ENCODE data around the gene ZNF766. TPM values are rescaled to one million over a fixed set of nuclear protein-coding genes. Genes with fewer than 3 reads are reported as not detected.
A peak's percentile ranks its signal among the peaks of the same experiment; 100 is the strongest.

The ZNF766 gene
- polyA plus RNA-seq, 2 of the 4 experiments (the other 2 are of a cell fraction) = 11.9 to 21.9 TPM

DNA sequence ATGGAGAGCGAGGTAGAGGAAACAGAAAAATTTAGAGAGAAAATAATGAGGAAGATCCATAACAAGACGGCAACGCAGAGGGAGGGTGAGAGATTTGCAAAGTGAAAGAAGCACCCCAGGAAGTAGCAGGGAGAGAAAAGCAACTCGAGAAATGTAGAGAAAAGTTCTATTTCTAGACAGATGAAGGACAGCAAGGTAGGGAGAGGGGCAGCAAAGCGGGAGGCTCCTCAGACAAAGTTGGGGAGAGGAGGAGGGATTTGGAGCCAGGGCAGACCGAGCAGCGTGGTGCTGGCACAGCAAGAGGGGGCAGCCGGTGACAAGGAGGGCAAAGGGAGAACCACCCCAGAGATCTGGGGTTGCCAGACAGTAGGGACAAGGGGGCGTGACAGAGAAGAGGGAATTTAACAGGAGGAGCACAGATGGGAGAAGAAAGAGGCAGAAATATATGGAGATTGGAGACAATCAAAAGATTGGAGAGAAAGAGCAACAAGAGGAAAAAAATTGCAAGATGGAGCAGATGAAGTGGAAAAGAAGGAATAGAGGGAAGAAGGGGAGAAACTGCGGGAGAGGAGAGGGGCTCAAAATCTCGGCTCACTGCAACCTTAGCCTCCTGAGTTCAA lies 989 bp downstream of the ZNF766 start:
- Histone ChIP-seq H3K9me3 (peaks cover 83% of the 10 kb centered on the region), H3K4me2 (peak overlapping the region; percentile 85), H3K4me1 (no peaks in the 10 kb centered on the region), H3K27ac (peak overlapping the region; percentile 89 to 96), H3K4me3 (peak overlapping the region; percentile 69)
- DNase-seq (ENCODE audit: low read depth in 1 of 2, low spot score in 1 of 2) = peak; percentile 41 to 47
- TF ChIP-seq RAD21 (conservative IDR thresholded peaks at IDR 0.05 in 1 of 2, IDR thresholded peaks at IDR 0.05 in 1 of 2) (no peak), FOSL2 (IDR thresholded peaks at IDR 0.05) (no peak), FOSL2 (CRISPR knock-in tag; IDR thresholded peaks at IDR 0.05) (no peak), SREBF2 (IDR thresholded peaks at IDR 0.05) (no peak), MAFK (IDR thresholded peaks at IDR 0.05; ENCODE audit: partially characterized antibody) (no peak), ESRRA (IDR thresholded peaks at IDR 0.05; ENCODE audit: borderline replicate concordance, low read length) (no peak), EHF (CRISPR knock-in tag; IDR thresholded peaks at IDR 0.05) (no peak), GATA3 (IDR thresholded peaks at IDR 0.05; ENCODE audit: borderline replicate concordance) (no peak), HDAC2 (IDR thresholded peaks at IDR 0.05) (no peak), MAZ (IDR thresholded peaks at IDR 0.05; ENCODE audit: borderline replicate concordance, low read depth, low read length) (no peak), HOXA7 (CRISPR knock-in tag; IDR thresholded peaks at IDR 0.05) (no peak), RARB (CRISPR knock-in tag; IDR thresholded peaks at IDR 0.05) (no peak), CBX8 (IDR thresholded peaks at IDR 0.05) (no peak), HEYL (CRISPR knock-in tag; IDR thresholded peaks at IDR 0.05) (no peak), POLR2A (IDR thresholded peaks at IDR 0.05; ENCODE audit: low read length) (no peak), EP300 (IDR thresholded peaks at IDR 0.05) (no peak)
- TF ChIP-seq, protein P1, sequence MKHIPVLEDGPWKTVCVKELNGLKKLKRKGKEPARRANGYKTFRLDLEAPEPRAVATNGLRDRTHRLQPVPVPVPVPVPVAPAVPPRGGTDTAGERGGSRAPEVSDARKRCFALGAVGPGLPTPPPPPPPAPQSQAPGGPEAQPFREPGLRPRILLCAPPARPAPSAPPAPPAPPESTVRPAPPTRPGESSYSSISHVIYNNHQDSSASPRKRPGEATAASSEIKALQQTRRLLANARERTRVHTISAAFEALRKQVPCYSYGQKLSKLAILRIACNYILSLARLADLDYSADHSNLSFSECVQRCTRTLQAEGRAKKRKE (CRISPR knock-in tag; IDR thresholded peaks at IDR 0.05; ENCODE audit: low read depth) = no peak
- TF ChIP-seq, protein P2, sequence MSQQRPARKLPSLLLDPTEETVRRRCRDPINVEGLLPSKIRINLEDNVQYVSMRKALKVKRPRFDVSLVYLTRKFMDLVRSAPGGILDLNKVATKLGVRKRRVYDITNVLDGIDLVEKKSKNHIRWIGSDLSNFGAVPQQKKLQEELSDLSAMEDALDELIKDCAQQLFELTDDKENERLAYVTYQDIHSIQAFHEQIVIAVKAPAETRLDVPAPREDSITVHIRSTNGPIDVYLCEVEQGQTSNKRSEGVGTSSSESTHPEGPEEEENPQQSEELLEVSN (IDR thresholded peaks at IDR 0.05; ENCODE audit: borderline replicate concordance, low read depth) = no peak
- TF ChIP-seq, protein P3, sequence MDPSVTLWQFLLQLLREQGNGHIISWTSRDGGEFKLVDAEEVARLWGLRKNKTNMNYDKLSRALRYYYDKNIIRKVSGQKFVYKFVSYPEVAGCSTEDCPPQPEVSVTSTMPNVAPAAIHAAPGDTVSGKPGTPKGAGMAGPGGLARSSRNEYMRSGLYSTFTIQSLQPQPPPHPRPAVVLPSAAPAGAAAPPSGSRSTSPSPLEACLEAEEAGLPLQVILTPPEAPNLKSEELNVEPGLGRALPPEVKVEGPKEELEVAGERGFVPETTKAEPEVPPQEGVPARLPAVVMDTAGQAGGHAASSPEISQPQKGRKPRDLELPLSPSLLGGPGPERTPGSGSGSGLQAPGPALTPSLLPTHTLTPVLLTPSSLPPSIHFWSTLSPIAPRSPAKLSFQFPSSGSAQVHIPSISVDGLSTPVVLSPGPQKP (IDR thresholded peaks at IDR 0.05; ENCODE audit: low read depth, low read length) = no peak
- TF ChIP-seq, protein P4, sequence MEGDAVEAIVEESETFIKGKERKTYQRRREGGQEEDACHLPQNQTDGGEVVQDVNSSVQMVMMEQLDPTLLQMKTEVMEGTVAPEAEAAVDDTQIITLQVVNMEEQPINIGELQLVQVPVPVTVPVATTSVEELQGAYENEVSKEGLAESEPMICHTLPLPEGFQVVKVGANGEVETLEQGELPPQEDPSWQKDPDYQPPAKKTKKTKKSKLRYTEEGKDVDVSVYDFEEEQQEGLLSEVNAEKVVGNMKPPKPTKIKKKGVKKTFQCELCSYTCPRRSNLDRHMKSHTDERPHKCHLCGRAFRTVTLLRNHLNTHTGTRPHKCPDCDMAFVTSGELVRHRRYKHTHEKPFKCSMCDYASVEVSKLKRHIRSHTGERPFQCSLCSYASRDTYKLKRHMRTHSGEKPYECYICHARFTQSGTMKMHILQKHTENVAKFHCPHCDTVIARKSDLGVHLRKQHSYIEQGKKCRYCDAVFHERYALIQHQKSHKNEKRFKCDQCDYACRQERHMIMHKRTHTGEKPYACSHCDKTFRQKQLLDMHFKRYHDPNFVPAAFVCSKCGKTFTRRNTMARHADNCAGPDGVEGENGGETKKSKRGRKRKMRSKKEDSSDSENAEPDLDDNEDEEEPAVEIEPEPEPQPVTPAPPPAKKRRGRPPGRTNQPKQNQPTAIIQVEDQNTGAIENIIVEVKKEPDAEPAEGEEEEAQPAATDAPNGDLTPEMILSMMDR (IDR thresholded peaks at IDR 0.05) = no peak
- 34% methylated on average over 11 of the region's 11 CpGs for WGBS (ENCODE audit: missing lambda C conversion rate)
- CTCF ChIA-PET = no interaction called here
- peak in 1 of 2 experiments; percentile 53; a peak in 3 of 6 replicates for ATAC-seq
- no peak for FAIRE-seq
- POLR2A ChIA-PET = no interaction called here

GRCh38 chr19:52273301-52273700 lies 3.9 kb downstream of the ZNF766 start:
- Histone ChIP-seq H3K27ac (no peak overlapping the region), H3K4me3 (no peak overlapping the region), H3K4me1 (no peaks in the 10 kb centered on the region), H3K9me3 (peaks cover 83% of the 10 kb centered on the region), H3K4me2 (no peak overlapping the region)
- DNase-seq (ENCODE audit: low read depth in 1 of 2, low spot score in 1 of 2) (no peak), ATAC-seq (no peak), FAIRE-seq (no peak)
- ChIA-PET POLR2A (no interaction called here), CTCF (no interaction called here)
- 83% methylated on average over 2 of the region's 2 CpGs for WGBS (ENCODE audit: missing lambda C conversion rate)
- TF ChIP-seq JUN (IDR thresholded peaks at IDR 0.05) = no peak
- TF ChIP-seq, protein P2 (IDR thresholded peaks at IDR 0.05; ENCODE audit: borderline replicate concordance, low read depth) = no peak
- TF ChIP-seq, protein P1 (CRISPR knock-in tag; IDR thresholded peaks at IDR 0.05; ENCODE audit: low read depth) = no peak
- no peak for TF ChIP-seq EP300 (IDR thresholded peaks at IDR 0.05)
- no peak for TF ChIP-seq ZNF302 (CRISPR knock-in tag; IDR thresholded peaks at IDR 0.05)
- TF ChIP-seq HOXB13 (CRISPR knock-in tag; IDR thresholded peaks at IDR 0.05; ENCODE audit: low read depth) = no peak
- TF ChIP-seq CBX8 (IDR thresholded peaks at IDR 0.05) = no peak
- TF ChIP-seq RFX5 (IDR thresholded peaks at IDR 0.05) = no peak
- TF ChIP-seq SMC3 (IDR thresholded peaks at IDR 0.05) = no peak
- no peak for TF ChIP-seq CHD2 (IDR thresholded peaks at IDR 0.05; ENCODE audit: low read length, partially characterized antibody)
- no peak for TF ChIP-seq HOXB5 (CRISPR knock-in tag; IDR thresholded peaks at IDR 0.05)
- TF ChIP-seq NPAS2 (CRISPR knock-in tag; IDR thresholded peaks at IDR 0.05; ENCODE audit: borderline replicate concordance) = no peak
- TF ChIP-seq, protein P5, sequence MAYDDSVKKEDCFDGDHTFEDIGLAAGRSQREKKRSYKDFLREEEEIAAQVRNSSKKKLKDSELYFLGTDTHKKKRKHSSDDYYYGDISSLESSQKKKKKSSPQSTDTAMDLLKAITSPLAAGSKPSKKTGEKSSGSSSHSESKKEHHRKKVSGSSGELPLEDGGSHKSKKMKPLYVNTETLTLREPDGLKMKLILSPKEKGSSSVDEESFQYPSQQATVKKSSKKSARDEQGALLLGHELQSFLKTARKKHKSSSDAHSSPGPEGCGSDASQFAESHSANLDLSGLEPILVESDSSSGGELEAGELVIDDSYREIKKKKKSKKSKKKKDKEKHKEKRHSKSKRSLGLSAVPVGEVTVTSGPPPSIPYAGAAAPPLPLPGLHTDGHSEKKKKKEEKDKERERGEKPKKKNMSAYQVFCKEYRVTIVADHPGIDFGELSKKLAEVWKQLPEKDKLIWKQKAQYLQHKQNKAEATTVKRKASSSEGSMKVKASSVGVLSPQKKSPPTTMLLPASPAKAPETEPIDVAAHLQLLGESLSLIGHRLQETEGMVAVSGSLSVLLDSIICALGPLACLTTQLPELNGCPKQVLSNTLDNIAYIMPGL (CRISPR knock-in tag; IDR thresholded peaks at IDR 0.05; ENCODE audit: borderline replicate concordance) = no peak
- TF ChIP-seq MAX (IDR thresholded peaks at IDR 0.05) = no peak
- no peak for TF ChIP-seq HDAC2 (IDR thresholded peaks at IDR 0.05)
- no peak for TF ChIP-seq EHF (CRISPR knock-in tag; IDR thresholded peaks at IDR 0.05)
